ENCODE results near the gene STT3B. TPM values are rescaled to one million over a fixed set of nuclear protein-coding genes. Genes with fewer than 3 reads are reported as not detected.

The STT3B gene
- total RNA-seq, 1 donor from 2014 or later, result 210 TPM

DNA sequence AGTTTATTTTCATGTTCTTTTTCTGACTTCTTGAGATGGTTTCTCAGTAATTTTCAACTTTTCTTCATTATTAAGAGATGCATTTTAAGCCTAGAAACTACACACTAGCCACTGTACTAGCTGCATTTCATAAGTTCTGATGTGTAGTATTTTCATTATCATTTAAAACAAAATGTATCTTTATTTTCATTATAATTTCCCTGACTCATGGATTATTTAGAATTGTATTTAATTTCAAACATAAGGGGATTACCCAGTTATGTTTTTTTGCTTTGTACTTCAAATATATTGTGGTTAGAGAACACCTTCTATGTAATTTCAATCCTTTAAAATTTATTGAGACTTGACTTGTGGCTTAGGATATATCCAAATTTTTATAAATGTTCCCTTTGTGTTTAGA, 44.5 kb downstream of the STT3B start:
- peaks cover 7% of the 10 kb centered on the region for H3K9me3 Mint-ChIP-seq
- no peak overlapping the region for H3K27ac Mint-ChIP-seq
- TF ChIP-seq CTCF (IDR thresholded peaks at IDR 0.05; ENCODE audit: unreplicated experiment), result no peak
- H3K4me3 Mint-ChIP-seq, result no peak overlapping the region
- DNase-seq (ENCODE audit: low spot score in 2 of 2, unreplicated experiment in 2 of 2), result no peak
- no peaks in the 10 kb centered on the region for H3K27me3 Mint-ChIP-seq (ENCODE audit: low read depth)
- H3K36me3 Mint-ChIP-seq, result peaks cover 13% of the 10 kb centered on the region
- H3K4me1 Mint-ChIP-seq, result peaks cover 18% of the 10 kb centered on the region

DNA sequence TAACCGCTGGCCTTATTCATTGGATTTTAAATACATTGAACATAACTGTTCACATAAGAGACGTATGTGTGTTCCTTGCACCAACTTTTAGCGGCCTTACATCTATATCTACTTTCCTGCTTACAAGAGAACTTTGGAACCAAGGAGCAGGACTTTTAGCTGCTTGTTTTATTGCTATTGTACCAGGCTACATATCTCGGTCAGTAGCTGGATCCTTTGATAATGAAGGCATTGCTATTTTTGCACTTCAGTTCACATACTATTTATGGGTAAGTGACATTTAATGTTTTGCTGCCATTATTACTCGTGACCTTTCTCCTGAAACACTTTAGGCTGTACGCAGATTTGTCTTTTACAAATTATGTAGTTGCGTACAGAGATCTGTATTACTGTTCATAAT, 47.1 kb downstream of the STT3B start:
- H3K4me1 Mint-ChIP-seq, result peaks cover 13% of the 10 kb centered on the region
- no peak overlapping the region for H3K4me3 Mint-ChIP-seq
- no peaks in the 10 kb centered on the region for H3K27me3 Mint-ChIP-seq (ENCODE audit: low read depth)
- DNase-seq (ENCODE audit: low spot score in 2 of 2, unreplicated experiment in 2 of 2), result no peak
- H3K9me3 Mint-ChIP-seq, result peaks cover 24% of the 10 kb centered on the region
- no peak overlapping the region for H3K27ac Mint-ChIP-seq
- TF ChIP-seq CTCF (IDR thresholded peaks at IDR 0.05; ENCODE audit: unreplicated experiment), result no peak
- H3K36me3 Mint-ChIP-seq, result peaks cover 34% of the 10 kb centered on the region

DNA sequence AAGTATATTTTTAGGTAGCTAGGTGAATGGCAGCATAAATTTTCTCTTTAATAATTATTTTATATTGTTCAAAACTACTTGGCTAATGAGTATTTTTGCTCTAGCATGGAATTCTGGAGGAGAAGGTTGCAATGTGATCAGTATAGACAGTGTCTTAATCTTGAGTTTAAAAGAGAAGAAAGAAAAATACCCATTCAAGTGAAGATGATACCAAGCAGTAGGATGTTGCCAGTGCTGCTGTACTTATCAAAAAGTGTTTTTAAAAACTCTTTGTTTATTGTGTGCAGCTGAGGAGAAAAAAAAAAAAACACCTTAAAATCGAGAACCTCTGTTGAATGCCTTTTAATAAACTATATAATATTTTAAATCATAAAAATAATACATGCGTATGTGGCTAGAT, 47.9 kb downstream of the STT3B start:
- Mint-ChIP-seq H3K9me3 (peaks cover 28% of the 10 kb centered on the region), H3K27me3 (ENCODE audit: low read depth) (no peaks in the 10 kb centered on the region), H3K27ac (no peak overlapping the region), H3K36me3 (peaks cover 42% of the 10 kb centered on the region), H3K4me3 (no peak overlapping the region), H3K4me1 (peaks cover 6% of the 10 kb centered on the region)
- DNase-seq (ENCODE audit: low spot score in 2 of 2, unreplicated experiment in 2 of 2), result no peak
- no peak for TF ChIP-seq CTCF (IDR thresholded peaks at IDR 0.05; ENCODE audit: unreplicated experiment)

DNA sequence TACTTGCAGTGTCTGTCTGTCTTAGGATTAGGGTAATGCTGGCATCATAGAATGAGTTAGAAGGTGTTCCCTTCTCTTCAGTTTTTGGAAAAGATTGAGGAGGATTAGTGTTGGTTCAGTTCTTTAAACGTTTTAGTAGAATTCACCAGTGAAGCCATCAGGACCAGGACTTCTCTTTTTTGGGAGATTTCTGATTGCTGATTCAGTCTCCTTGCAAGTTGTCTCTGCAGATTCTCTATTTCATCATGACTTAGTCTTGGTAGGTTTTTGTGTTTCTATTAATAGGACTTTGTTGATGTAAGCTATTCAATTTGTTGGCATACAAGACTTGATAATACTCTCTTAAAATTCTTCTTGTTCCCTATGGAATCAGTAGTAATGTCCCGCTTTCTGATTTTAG, 48.9 kb downstream of the STT3B start:
- H3K27ac Mint-ChIP-seq, result no peak overlapping the region
- H3K9me3 Mint-ChIP-seq, result peaks cover 38% of the 10 kb centered on the region

DNA sequence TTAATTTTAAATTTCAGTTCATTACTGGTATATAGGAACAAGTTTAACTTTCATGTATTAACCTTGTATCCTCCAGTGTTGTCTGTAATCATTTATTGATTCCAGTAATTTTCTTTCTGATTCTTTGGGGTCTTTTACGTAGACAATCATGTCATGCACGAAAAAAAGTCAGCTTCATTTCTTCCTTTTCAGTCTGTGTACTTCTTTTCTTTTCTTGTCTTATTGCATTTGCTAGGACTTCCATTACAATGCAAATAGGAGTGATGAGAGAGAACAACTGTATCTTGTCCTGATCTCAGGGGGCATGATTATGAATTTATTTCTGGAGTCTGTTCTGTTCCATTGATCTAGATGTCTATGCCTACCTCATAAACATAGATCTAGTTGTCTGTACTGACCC, 56.5 kb downstream of the STT3B start:
- no peaks in the 10 kb centered on the region for H3K27me3 Mint-ChIP-seq (ENCODE audit: low read depth)
- no peak overlapping the region for H3K27ac Mint-ChIP-seq
- H3K36me3 Mint-ChIP-seq, result peaks cover 89% of the 10 kb centered on the region
- TF ChIP-seq CTCF (IDR thresholded peaks at IDR 0.05; ENCODE audit: unreplicated experiment), result no peak
- no peak overlapping the region for H3K4me3 Mint-ChIP-seq
- no peaks in the 10 kb centered on the region for H3K4me1 Mint-ChIP-seq
- peaks cover 79% of the 10 kb centered on the region for H3K9me3 Mint-ChIP-seq
- no peak for DNase-seq (ENCODE audit: low spot score in 2 of 2, unreplicated experiment in 2 of 2)

More for the DNA sequence above, 48.9 kb downstream of the STT3B start:
- DNase-seq (ENCODE audit: low spot score in 2 of 2, unreplicated experiment in 2 of 2), result no peak
- Mint-ChIP-seq H3K36me3 (peaks cover 52% of the 10 kb centered on the region), H3K4me1 (peaks cover 5% of the 10 kb centered on the region), H3K4me3 (no peak overlapping the region), H3K27me3 (ENCODE audit: low read depth) (no peaks in the 10 kb centered on the region)
- TF ChIP-seq CTCF (IDR thresholded peaks at IDR 0.05; ENCODE audit: unreplicated experiment), result no peak

- peaks cover 72% of the 10 kb centered on the region for H3K9me3 Mint-ChIP-seq
- H3K27ac Mint-ChIP-seq, result no peak overlapping the region
- no peak overlapping the region for H3K4me3 Mint-ChIP-seq
- DNase-seq (ENCODE audit: low spot score in 2 of 2, unreplicated experiment in 2 of 2), result no peak
- H3K4me1 Mint-ChIP-seq, result no peaks in the 10 kb centered on the region
- H3K27me3 Mint-ChIP-seq (ENCODE audit: low read depth), result no peaks in the 10 kb centered on the region
- no peak for TF ChIP-seq CTCF (IDR thresholded peaks at IDR 0.05; ENCODE audit: unreplicated experiment)
- peaks cover 92% of the 10 kb centered on the region for H3K36me3 Mint-ChIP-seq
These were observed 57.9 kb downstream of the STT3B start for GRCh38 chr3:31590650-31591049.
